GM18499 (cell line): ENCODE measurements around the gene TPSAB1.
"Not testable (repeated sequence)": the region's sequence is repeated elsewhere in the genome, so short reads cannot be mapped to it uniquely, and the experiment has no call there.

Experiments
- ATAC-seq: cut with Tn5 transposase; IDR thresholded peaks from one replicate; pipeline ENCODE4 v1.9.1; 2021; ENCODE audit warnings: moderate number of reproducible peaks; ENCODE audit not compliant: insufficient read depth, unreplicated experiment

Gene TPSAB1

DNA sequence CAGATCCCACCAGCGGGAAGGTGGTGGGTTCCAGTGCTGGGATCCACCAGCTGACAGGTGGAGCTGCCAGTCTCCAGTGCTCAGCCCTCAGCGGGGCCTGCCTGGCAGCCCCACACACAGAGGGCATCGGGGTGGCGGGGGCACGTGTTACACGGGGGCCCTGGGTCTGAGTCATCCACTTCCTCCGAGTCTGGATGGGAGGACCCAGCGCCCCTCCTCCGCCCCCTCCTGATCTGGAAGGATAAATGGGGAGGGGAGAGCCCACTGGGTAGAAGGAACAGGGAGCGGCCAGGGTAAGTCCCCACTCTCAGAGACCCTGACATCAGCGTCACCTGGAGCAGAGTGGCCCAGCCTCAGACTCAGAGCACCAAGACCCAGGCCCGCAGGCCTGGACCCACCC, at the start of gene TPSAB1:
TPSAB1 (plus strand) TSS at position 270 of the 400 bp plus-strand sequence. CDS start 234 bp downstream, outside the sequence.
- ATAC-seq: not testable (repeated sequence)

GRCh38 chr16:1190789-1191188, 49.7 kb upstream of the TPSAB1 start:
- ATAC-seq: not testable (repeated sequence)

- no peak for ATAC-seq
These were observed 48.0 kb upstream of the TPSAB1 start for GRCh38 chr16:1192384-1193073.

GRCh38 chr16:1193143-1193824, 47.2 kb upstream of the TPSAB1 start:
- ATAC-seq: no peak

DNA sequence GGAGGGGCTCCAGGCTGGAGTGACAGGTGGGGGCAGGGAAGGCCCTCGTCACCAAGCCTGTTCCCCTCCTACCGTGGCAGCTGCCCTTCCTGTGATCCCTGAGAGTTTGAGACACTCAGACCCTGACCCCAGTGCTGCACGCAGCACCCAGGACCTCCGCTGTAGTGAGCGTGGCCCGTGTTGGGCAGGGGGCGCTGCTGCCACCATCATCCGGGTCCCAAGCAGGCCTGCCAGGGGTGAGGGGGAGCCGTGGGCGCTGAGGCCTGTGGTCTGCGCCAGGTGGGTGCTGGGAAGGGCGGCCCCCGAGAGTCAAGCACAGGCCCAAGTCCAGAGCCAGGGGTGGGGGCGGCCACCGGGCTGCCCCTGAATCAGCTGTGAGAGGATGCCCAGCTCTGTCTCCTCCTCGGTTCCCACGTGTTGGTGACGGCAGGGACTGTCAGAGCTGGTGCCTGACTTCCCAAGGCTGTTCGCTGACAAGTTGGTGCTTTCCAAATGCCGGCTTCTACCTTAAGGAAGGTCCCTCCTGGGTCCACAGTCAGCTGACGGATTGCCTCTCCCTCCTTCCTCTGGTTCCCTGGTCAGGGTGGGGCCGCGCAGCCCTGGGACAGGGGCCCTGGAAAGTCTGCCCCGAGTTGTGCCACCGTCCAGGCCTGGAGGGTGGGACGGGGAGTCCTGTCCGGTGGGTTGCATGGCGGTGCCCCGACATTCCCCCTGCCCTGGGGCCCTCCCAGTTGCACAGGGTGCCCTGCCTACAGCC, 46.5 kb upstream of the TPSAB1 start:
- no peak for ATAC-seq

DNA sequence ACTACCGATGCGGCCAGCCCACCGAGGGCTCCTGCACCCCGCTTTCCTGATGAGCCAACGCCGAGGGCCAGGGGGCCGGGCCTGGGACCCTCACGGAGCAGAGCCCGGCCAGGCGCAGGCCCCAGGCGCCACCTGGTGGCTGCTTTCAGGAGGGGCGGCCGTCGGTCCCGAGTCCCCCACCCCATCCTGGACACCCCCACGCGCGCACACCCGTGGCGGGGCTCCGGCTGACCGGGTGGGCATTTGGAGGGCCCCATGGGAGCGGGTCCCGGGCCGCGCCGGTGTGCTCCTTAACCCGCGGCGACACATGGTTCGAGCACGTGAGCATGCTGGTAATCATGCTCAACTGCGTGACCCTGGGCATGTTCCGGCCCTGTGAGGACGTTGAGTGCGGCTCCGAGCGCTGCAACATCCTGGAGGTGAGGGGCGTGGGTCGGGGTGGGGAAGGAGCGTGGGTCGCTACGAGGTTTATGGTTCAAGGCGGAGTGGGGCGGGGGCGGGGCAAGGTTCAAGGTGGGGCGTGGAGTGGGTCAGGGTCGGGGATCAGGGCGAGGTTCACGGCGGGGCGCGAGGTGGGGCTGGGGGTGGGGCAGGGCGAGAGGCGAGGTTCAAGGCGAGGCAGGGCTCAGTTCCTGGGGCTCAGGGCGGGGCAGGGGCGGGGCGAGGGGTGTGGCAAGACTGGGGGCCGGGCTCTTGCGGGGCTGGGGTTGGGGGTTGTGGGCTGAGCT, 45.7 kb upstream of the TPSAB1 start:
- ATAC-seq: no peak

DNA sequence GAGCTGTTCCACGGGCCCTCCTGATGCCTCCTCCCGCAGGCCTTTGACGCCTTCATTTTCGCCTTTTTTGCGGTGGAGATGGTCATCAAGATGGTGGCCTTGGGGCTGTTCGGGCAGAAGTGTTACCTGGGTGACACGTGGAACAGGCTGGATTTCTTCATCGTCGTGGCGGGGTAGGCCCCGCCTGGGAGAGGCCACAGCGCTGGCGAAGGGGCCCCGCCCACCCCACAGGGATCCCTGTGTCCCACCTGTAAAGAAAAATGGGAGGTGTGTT, 45.2 kb upstream of the TPSAB1 start:
- ATAC-seq: no peak

- ATAC-seq: no peak
These were observed 44.0 kb upstream of the TPSAB1 start for GRCh38 chr16:1196494-1196893.

GRCh38 chr16:1197237-1197866, 43.2 kb upstream of the TPSAB1 start:
- no peak for ATAC-seq

DNA sequence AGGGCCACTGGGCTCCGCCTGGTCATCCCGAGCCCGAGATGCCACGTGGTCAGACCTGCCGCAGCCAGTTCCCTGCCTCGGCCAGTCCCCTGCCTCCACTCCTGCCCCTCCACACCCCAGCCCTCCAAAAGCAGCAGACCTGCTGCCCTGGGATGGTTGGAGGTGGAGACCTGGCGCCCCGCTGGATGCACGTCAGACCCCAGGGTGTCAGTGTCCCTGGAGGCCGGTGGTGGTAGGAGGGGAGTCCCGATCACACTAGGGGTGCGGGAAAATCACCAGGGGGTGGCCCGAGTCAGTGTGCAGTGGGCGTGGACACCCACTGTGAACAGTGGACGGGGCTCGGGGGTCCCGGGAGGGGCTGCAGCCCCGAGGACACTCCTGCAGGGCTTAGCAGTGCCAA, 42.3 kb upstream of the TPSAB1 start:
- ATAC-seq: no peak

- not testable (repeated sequence) for ATAC-seq
These were observed 41.7 kb upstream of the TPSAB1 start for GRCh38 chr16:1198671-1199346.

GRCh38 chr16:1199347-1200013, 41.0 kb upstream of the TPSAB1 start:
- ATAC-seq: no peak

GRCh38 chr16:1200014-1200627, 40.4 kb upstream of the TPSAB1 start:
- no peak for ATAC-seq

DNA sequence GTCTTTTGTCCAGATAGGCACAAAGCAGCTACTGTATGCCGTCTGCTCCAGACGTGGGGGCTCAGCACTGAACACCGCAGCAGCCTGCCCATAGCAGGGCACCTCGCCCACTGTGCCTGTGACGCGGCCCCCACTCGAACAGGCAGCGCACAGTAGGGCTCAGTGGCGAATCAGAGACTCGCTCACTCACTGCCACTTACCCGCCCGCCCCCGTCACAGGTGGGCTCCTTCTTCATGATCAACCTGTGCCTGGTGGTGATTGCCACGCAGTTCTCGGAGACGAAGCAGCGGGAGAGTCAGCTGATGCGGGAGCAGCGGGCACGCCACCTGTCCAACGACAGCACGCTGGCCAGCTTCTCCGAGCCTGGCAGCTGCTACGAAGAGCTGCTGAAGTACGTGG, 39.1 kb upstream of the TPSAB1 start:
- no peak for ATAC-seq

GRCh38 chr16:1202274-1202673, 38.2 kb upstream of the TPSAB1 start:
- ATAC-seq: no peak

DNA sequence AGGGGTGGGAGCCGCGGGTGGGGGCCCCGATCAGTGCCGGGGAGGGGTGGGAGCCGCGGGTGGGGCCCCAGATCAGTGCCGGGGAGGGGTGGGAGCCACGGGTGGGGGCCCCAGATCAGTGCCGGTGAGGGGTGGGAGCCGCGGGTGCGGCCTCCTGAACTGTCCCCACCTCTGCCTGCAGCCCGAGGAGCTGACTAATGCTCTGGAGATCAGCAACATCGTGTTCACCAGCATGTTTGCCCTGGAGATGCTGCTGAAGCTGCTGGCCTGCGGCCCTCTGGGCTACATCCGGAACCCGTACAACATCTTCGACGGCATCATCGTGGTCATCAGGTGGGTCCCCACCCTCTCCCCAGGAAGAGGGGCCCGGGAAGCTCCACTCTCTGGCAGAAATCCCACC, 35.6 kb upstream of the TPSAB1 start:
- no peak for ATAC-seq

GRCh38 chr16:1206326-1206725, 34.2 kb upstream of the TPSAB1 start:
- no peak for ATAC-seq

GRCh38 chr16:1206786-1207185, 33.7 kb upstream of the TPSAB1 start:
- ATAC-seq: no peak
